AG09309 (cell line): ENCODE measurements around the gene BRD9.

Experiments
- DNase-seq: peaks from one replicate; pipeline ENCODE4 v3.0.0-alpha.2; 2010; ENCODE audit warnings: low read depth
- H3K4me3 ChIP-seq: 2 replicates; pipeline ENCODE4 v1.5.1; 2011; ENCODE audit warnings: mild to moderate bottlenecking, low read depth, low read length, moderate library complexity; ENCODE audit not compliant: control insufficient read depth
- TF ChIP-seq, protein P1 (sequence below): IDR thresholded peaks from 2 replicates; pipeline ENCODE4 v1.5.1; 2011; ENCODE audit warnings: mild to moderate bottlenecking, low read depth, low read length, inconsistent platforms; ENCODE audit not compliant: insufficient read depth, control insufficient read depth; ENCODE audit errors: missing control alignments

Gene BRD9

GRCh38 chr5:821504-821903 is 71.1 kb downstream of the BRD9 start:
- DNase-seq: no peak
- TF ChIP-seq, protein P1, sequence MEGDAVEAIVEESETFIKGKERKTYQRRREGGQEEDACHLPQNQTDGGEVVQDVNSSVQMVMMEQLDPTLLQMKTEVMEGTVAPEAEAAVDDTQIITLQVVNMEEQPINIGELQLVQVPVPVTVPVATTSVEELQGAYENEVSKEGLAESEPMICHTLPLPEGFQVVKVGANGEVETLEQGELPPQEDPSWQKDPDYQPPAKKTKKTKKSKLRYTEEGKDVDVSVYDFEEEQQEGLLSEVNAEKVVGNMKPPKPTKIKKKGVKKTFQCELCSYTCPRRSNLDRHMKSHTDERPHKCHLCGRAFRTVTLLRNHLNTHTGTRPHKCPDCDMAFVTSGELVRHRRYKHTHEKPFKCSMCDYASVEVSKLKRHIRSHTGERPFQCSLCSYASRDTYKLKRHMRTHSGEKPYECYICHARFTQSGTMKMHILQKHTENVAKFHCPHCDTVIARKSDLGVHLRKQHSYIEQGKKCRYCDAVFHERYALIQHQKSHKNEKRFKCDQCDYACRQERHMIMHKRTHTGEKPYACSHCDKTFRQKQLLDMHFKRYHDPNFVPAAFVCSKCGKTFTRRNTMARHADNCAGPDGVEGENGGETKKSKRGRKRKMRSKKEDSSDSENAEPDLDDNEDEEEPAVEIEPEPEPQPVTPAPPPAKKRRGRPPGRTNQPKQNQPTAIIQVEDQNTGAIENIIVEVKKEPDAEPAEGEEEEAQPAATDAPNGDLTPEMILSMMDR: no peak
- H3K4me3 ChIP-seq: no peak overlapping the region

GRCh38 chr5:820245-820644 is 72.4 kb downstream of the BRD9 start:
- TF ChIP-seq, protein P1: no peak
- no peak overlapping the region for H3K4me3 ChIP-seq
- DNase-seq: no peak

DNA sequence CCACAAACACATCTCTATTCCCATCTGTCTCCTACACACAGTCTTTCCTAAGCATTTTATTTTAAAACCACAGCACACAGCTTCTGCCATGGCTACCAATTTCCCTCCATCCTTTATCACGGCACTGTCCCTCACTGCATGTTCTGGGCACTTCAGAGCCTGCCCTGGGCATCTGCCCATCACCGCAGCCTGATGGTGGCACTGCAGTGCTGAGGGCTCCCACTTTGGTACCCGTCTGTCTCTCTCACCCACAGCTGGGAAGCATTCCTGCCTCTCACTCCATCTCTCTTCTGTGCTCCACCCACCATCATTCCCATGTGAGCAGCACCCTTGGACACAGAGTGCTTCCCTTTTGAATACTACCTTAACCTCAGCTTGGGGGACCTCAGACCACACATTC is 73.5 kb downstream of the BRD9 start:
- H3K4me3 ChIP-seq: no peak overlapping the region
- no peak for DNase-seq
- TF ChIP-seq, protein P1: no peak

DNA sequence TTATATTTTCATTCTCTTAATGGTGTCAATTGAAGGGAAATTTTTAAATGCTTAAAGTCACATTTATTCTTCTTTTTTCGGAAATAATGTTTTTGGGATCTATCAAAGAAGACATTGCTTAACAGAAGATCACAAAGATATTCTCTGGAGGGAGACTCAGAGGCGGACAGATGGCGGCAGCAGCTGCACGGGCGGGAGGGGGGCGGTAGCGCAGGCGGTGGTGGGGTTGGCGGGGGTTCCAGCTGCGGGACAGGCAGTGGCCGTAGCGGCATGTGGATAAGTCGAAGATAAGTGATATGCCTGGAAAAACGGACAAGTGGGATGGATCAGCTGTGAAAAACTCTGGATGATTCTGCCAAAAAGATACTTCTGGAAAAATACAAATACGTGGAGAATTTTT is 76.4 kb downstream of the BRD9 start:
- H3K4me3 ChIP-seq: no peak overlapping the region
- TF ChIP-seq, protein P1: no peak
- no peak for DNase-seq

GRCh38 chr5:815449-815848 is 77.2 kb downstream of the BRD9 start:
- no peak for DNase-seq
- TF ChIP-seq, protein P1: no peak
- H3K4me3 ChIP-seq: no peak overlapping the region
